Osteocyte (in vitro differentiated cells): ENCODE measurements around the gene DEFB118. TPM values are rescaled to one million over a fixed set of nuclear protein-coding genes. Genes with fewer than 3 reads are reported as not detected.

Experiments
- DNase-seq: peaks from one replicate; pipeline ENCODE4 v3.0.0; 2021; ENCODE audit warnings: mixed read lengths; ENCODE audit not compliant: unreplicated experiment; ENCODE audit errors: extremely low spot score
- H3K27ac Mint-ChIP-seq: one replicate; pipeline ENCODE4 v1.8.0; 2021; ENCODE audit warnings: mild to moderate bottlenecking, mixed read lengths; ENCODE audit not compliant: unreplicated experiment
- H3K27me3 Mint-ChIP-seq: one replicate; pipeline ENCODE4 v1.8.0; 2021; ENCODE audit warnings: mixed read lengths; ENCODE audit not compliant: unreplicated experiment
- H3K36me3 Mint-ChIP-seq: one replicate; pipeline ENCODE4 v1.8.0; 2021; ENCODE audit warnings: mixed read lengths; ENCODE audit not compliant: unreplicated experiment
- H3K4me1 Mint-ChIP-seq: one replicate; pipeline ENCODE4 v1.8.0; 2021; ENCODE audit warnings: mixed read lengths; ENCODE audit not compliant: unreplicated experiment
- H3K4me3 Mint-ChIP-seq: one replicate; pipeline ENCODE4 v1.8.0; 2021; ENCODE audit warnings: mild to moderate bottlenecking, moderate library complexity, mixed read lengths; ENCODE audit not compliant: unreplicated experiment
- H3K9me3 Mint-ChIP-seq: one replicate; pipeline ENCODE4 v1.8.0; 2021; ENCODE audit warnings: mixed read lengths; ENCODE audit not compliant: unreplicated experiment
- total RNA-seq: library from RNA; stranded (reverse); gene quantifications from 2 replicates; pipeline ENCODE4 v1.2.1, GENCODE V29; 2021
- TF ChIP-seq, protein P1 (sequence below): fragments of 200-600 bp; sonication (generic); IDR thresholded peaks from 2 replicates; pipeline ENCODE4 v1.5.0; 2021; ENCODE audit warnings: antibody characterized with exemption, mild to moderate bottlenecking, moderate library complexity

DEFB118 gene
- total RNA-seq, 1 donor from 2014 or later: not detected

DNA sequence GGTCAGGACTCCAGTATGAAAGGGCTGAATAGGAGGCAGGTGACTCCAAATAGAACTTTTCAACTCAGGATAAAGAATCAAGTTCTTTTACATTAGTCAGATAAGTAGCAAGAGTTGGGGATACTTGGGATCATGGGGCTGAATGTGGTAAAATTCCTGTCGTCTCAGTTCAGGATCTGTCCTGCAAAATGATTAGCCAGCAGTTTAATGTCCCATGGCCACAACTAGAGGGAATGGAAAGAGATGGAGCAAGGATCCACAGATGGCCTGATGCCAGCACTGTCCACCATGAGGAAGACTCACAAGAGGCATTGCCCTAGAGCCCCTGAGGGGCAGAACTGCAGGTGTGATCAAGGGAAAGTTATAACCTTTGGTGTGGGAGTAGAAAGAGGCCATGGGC is 35.5 kb downstream of the DEFB118 start:
- no peaks in the 10 kb centered on the region for H3K27me3 Mint-ChIP-seq

DNA sequence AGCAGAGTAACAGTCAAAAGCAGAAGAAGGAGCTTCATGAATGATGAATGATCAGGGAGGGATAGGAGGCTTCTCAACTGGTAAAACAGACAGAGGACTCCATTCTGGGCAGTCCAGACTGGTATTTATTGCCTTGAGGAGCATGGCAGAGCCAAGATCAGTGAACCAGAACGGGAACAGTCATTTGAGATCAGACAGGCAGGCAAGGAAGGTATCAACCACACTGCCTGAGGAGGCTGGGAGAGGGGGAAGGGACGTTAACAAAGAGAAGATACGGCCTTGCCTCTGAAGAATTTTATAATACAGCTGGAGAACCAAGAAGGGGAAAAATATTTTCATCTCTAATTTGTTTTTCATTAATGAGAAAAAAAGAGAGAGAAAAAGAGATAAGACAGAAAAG is 37.7 kb downstream of the DEFB118 start, which contains the start of gene DEFB121:
Gene DEFB121, minus strand, starts transcription at position 101 of the 400 bp plus-strand sequence. Its CDS starts 63 bp downstream, at position 38.
- no peak for DNase-seq
- H3K4me3 Mint-ChIP-seq: no peak within 1 kb of the TSS
- no peak within 1 kb of the TSS for H3K27ac Mint-ChIP-seq
- peaks cover 12% of the 10 kb centered on the region for H3K9me3 Mint-ChIP-seq
- no peaks in the 10 kb centered on the region for H3K27me3 Mint-ChIP-seq
- H3K36me3 Mint-ChIP-seq: no peaks in the 10 kb centered on the region
- H3K4me1 Mint-ChIP-seq: no peaks in the 10 kb centered on the region
- TF ChIP-seq, protein P1, sequence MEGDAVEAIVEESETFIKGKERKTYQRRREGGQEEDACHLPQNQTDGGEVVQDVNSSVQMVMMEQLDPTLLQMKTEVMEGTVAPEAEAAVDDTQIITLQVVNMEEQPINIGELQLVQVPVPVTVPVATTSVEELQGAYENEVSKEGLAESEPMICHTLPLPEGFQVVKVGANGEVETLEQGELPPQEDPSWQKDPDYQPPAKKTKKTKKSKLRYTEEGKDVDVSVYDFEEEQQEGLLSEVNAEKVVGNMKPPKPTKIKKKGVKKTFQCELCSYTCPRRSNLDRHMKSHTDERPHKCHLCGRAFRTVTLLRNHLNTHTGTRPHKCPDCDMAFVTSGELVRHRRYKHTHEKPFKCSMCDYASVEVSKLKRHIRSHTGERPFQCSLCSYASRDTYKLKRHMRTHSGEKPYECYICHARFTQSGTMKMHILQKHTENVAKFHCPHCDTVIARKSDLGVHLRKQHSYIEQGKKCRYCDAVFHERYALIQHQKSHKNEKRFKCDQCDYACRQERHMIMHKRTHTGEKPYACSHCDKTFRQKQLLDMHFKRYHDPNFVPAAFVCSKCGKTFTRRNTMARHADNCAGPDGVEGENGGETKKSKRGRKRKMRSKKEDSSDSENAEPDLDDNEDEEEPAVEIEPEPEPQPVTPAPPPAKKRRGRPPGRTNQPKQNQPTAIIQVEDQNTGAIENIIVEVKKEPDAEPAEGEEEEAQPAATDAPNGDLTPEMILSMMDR: no peak

More for the DNA sequence above, 35.5 kb downstream of the DEFB118 start:
- TF ChIP-seq, protein P1: no peak
- peaks cover 12% of the 10 kb centered on the region for H3K9me3 Mint-ChIP-seq
- H3K27ac Mint-ChIP-seq: no peak overlapping the region
- no peaks in the 10 kb centered on the region for H3K4me1 Mint-ChIP-seq
- no peaks in the 10 kb centered on the region for H3K36me3 Mint-ChIP-seq
- no peak overlapping the region for H3K4me3 Mint-ChIP-seq
- no peak for DNase-seq

DNA sequence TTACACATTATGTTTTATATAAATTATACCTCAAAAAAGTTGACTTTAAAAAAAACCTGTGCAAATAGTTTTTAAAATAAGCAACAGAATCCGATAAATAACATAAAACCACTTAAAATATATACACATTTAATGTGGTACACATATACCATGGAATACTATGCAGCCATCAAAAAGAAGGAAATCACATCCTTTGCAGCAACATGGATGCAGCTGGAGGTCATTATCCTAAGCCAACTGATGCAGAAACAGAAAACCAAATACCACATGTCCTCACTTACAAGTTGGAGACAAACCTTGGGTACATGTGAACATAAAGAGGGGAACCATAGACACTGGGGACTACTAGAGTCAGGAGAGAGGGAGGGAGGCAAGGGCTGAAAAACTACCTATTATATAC is 41.6 kb downstream of the DEFB118 start:
- no peak for DNase-seq
- Mint-ChIP-seq H3K4me1 (no peaks in the 10 kb centered on the region), H3K4me3 (no peak overlapping the region), H3K36me3 (no peaks in the 10 kb centered on the region), H3K9me3 (peaks cover 9% of the 10 kb centered on the region), H3K27ac (no peak overlapping the region), H3K27me3 (no peaks in the 10 kb centered on the region)
- TF ChIP-seq, protein P1: no peak

DNA sequence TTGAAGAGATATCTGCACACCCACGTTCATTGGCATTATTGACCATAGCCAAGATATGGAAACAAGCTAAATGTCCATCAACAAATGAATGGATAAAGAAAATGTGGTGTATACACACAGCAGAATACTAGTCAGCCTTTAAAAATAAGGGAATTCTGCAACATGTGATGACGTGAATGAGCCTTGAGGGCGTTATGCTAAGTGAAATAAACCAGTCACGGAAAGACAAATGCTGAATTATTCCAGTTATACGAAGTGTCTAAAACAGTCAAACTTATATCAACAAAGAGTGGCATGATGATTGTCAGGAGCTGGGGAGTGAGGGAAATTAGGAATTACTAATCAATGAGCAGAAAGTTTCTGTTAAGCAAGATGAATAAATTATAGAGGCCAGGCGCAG is 46.0 kb downstream of the DEFB118 start:
- no peaks in the 10 kb centered on the region for H3K4me1 Mint-ChIP-seq
- DNase-seq: no peak
- TF ChIP-seq, protein P1: no peak
- no peaks in the 10 kb centered on the region for H3K27me3 Mint-ChIP-seq
- H3K27ac Mint-ChIP-seq: no peak overlapping the region
- H3K4me3 Mint-ChIP-seq: no peak overlapping the region
- H3K9me3 Mint-ChIP-seq: peaks cover 6% of the 10 kb centered on the region
- H3K36me3 Mint-ChIP-seq: no peaks in the 10 kb centered on the region

DNA sequence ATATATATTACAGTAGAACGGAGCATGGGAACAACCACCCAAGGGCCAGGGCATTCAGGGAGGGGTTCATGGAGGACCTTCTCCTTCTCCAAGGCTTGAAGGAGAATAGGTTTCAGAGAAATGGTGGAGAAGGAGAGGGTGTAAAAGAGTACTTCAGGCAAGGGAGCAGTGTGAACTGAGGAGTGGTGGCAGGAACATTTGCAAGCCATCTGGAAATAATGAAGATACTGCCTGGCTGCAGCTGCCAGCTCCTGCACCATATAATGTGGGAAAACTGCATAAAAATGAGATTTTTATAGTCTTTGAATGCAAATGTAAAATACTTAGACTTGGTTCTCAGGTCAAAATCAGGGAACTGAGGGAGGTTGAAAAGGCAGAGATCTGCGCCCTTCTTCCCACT is 47.3 kb downstream of the DEFB118 start:
- no peak overlapping the region for H3K4me3 Mint-ChIP-seq
- peaks cover 6% of the 10 kb centered on the region for H3K9me3 Mint-ChIP-seq
- no peak overlapping the region for H3K27ac Mint-ChIP-seq
- H3K36me3 Mint-ChIP-seq: no peaks in the 10 kb centered on the region
- H3K27me3 Mint-ChIP-seq: no peaks in the 10 kb centered on the region
- H3K4me1 Mint-ChIP-seq: no peaks in the 10 kb centered on the region
- TF ChIP-seq, protein P1: no peak
- no peak for DNase-seq
